Stimulated activated CD4-positive, alpha-beta T cell treated with anti-CD3 and anti-CD28 coated beads, Interleukin-1b, Interleukin-23, amount 100 ng/mL, for 1 hour (primary cell): ENCODE results near the gene MAP4K5.

ENCODE experiments used
- DNase-seq, 2 donors: peaks; one replicate each; pipeline ENCODE4 v3.0.0-alpha.2; 2020; ENCODE audit warnings: low read depth in 2 of 2

MAP4K5 gene

GRCh38 chr14:50399251-50400032, 132.9 kb downstream of the MAP4K5 start:
- no peak for DNase-seq

- no peak for DNase-seq
Observed at GRCh38 chr14:50398189-50398580, 134.2 kb downstream of the MAP4K5 start.

- no peak for DNase-seq
Observed at GRCh38 chr14:50397390-50398188, 134.8 kb downstream of the MAP4K5 start.

GRCh38 chr14:50396631-50397389, 135.6 kb downstream of the MAP4K5 start, which contains the start of gene CDKL1:
Gene CDKL1, minus strand, starts transcription at chr14:50396881. Its CDS starts 1,013 bp downstream, at chr14:50395868.
- DNase-seq = peak in 1 of 2 donors; percentile 29

- no peak for DNase-seq
Observed at GRCh38 chr14:50395448-50395847, 136.9 kb downstream of the MAP4K5 start.

- DNase-seq = no peak
Observed at GRCh38 chr14:50394713-50395112, 137.7 kb downstream of the MAP4K5 start.

GRCh38 chr14:50389668-50390441, 142.5 kb downstream of the MAP4K5 start:
- no peak for DNase-seq

- no peak for DNase-seq
Observed at GRCh38 chr14:50388256-50388931, 144.0 kb downstream of the MAP4K5 start.

- no peak for DNase-seq
Observed at GRCh38 chr14:50387548-50387947, 144.8 kb downstream of the MAP4K5 start.

- DNase-seq = no peak
Observed at GRCh38 chr14:50383618-50384225, 148.6 kb downstream of the MAP4K5 start.

- DNase-seq = no peak
Observed at GRCh38 chr14:50381823-50382287, 150.5 kb downstream of the MAP4K5 start.

GRCh38 chr14:50381008-50381407, 151.4 kb downstream of the MAP4K5 start:
- no peak for DNase-seq

GRCh38 chr14:50380455-50380854, 151.9 kb downstream of the MAP4K5 start:
- DNase-seq = no peak

- DNase-seq = no peak
Observed at GRCh38 chr14:50379563-50379962, 152.8 kb downstream of the MAP4K5 start.

GRCh38 chr14:50377550-50378085, 154.8 kb downstream of the MAP4K5 start:
- DNase-seq = no peak

GRCh38 chr14:50375760-50376159, 156.6 kb downstream of the MAP4K5 start:
- DNase-seq = no peak

GRCh38 chr14:50373959-50374358, 158.4 kb downstream of the MAP4K5 start:
- no peak for DNase-seq

- DNase-seq = no peak
Observed at GRCh38 chr14:50371546-50371945, 160.8 kb downstream of the MAP4K5 start.
